Epithelial cell of esophagus (primary cell): ENCODE data around the gene CHD9NB.
"Not testable (repeated sequence)": the region's sequence is repeated elsewhere in the genome, so short reads cannot be mapped to it uniquely, and the experiment has no call there.

Experiments
- DNase-seq: peaks from one replicate; pipeline ENCODE4 v3.0.0; 2010; ENCODE audit warnings: low read depth
- H3K4me3 ChIP-seq: 2 replicates; pipeline ENCODE4 v1.5.1; 2011; ENCODE audit warnings: mild to moderate bottlenecking, low read length, control low read depth
- TF ChIP-seq, protein P1 (sequence below): IDR thresholded peaks from 2 replicates; pipeline ENCODE4 v1.5.1; 2011; ENCODE audit warnings: low read depth, mild to moderate bottlenecking, low read length, control low read depth, inconsistent platforms; ENCODE audit not compliant: insufficient read depth; ENCODE audit errors: missing control alignments

Gene CHD9NB

DNA sequence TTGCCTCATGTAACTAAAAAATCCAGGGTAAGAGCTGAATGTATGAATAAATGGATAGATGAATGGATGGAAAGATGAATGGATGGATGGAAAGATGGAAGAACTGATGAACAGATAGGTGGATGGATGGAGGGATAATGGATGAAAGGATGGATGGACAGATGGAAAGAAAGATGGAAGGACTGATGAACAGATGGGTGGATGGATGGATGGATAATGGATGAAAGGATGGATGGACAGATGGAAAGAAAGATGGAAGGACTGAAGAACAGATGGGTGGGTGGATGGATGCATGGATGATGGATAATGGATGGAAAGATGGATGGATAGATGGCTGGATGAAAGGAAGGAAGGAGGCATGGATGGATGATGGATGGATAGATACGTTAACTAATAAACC is 11.9 kb downstream of the CHD9NB start:
- DNase-seq: no peak
- TF ChIP-seq, protein P1, sequence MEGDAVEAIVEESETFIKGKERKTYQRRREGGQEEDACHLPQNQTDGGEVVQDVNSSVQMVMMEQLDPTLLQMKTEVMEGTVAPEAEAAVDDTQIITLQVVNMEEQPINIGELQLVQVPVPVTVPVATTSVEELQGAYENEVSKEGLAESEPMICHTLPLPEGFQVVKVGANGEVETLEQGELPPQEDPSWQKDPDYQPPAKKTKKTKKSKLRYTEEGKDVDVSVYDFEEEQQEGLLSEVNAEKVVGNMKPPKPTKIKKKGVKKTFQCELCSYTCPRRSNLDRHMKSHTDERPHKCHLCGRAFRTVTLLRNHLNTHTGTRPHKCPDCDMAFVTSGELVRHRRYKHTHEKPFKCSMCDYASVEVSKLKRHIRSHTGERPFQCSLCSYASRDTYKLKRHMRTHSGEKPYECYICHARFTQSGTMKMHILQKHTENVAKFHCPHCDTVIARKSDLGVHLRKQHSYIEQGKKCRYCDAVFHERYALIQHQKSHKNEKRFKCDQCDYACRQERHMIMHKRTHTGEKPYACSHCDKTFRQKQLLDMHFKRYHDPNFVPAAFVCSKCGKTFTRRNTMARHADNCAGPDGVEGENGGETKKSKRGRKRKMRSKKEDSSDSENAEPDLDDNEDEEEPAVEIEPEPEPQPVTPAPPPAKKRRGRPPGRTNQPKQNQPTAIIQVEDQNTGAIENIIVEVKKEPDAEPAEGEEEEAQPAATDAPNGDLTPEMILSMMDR: no peak
- no peak overlapping the region for H3K4me3 ChIP-seq

DNA sequence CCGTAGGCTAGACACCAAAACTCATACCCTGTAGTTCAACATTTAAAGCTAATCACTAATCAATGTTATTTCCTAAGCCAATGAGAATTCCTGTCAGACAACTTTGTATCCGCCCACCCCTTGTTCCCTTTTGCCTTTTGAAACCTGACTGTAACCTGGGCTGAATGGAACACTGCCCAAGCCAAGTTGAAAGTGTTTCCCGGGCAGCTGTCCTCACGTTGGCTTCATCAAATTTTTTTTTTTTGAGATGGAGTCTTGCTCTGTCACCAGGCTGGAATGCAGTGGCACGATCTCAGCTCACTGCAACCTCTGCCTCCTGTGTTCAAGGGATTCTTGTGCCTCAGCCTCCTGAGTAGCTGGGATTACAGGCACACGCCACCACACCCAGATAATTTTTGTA is 16.0 kb downstream of the CHD9NB start:
- DNase-seq, H3K4me3 ChIP-seq: not testable (repeated sequence)

DNA sequence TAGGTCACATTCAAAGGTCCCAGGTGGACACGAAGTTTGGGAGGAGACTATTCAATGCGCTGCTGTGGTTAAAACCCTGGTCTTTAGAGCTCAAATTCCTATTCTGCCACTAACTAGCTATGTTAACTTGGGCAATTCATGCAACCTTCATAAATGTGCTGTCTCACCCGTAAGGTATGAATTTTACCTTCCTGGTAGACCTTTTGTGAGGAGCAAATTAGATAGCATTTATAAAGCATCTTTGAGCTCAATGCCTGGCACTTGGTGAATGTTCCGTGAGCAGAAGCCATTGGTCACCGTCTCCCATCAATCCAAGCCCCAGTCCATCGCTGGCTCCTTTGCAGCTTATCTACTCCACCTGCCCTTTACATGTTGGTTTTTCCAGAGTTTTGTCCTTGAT is 16.6 kb downstream of the CHD9NB start:
- no peak for DNase-seq
- no peak overlapping the region for H3K4me3 ChIP-seq
- TF ChIP-seq, protein P1: no peak

DNA sequence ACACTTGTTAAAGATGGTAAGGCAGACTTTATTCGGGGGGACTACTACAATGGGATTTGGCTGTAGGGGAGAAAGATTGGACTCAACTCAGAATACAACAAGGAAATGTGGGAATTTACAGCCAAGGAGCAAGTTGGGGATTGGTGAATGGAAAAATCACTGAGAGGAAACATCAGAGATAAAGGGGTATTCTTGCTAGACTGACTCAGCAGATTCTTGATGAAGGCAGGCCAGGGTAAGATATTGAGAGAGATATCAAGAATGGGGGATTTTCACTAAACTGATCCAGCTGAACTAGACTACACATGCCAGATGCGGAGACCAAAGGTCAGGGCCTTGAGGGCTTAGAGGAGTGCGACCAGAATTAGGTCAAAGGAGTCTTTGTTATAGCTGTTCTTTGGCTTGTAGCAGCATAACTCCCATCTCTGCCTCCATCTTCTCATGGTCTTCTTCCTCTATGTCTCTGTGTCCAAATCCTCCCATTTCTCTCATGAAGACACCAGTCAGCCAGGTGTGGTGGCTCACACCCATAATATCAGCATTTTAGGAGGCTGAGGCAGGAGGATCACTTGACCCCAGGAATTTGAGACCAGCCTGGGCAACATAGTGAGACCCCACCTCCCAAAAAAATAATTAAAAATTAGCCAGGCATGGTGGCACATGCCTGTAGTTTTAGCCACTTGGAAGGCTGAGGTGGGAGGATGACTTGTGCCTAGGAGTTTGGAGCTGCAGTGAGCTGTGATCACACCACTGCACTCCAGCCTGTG is 17.3 kb downstream of the CHD9NB start:
- no peak overlapping the region for H3K4me3 ChIP-seq
- TF ChIP-seq, protein P1: no peak
- DNase-seq: no peak

DNA sequence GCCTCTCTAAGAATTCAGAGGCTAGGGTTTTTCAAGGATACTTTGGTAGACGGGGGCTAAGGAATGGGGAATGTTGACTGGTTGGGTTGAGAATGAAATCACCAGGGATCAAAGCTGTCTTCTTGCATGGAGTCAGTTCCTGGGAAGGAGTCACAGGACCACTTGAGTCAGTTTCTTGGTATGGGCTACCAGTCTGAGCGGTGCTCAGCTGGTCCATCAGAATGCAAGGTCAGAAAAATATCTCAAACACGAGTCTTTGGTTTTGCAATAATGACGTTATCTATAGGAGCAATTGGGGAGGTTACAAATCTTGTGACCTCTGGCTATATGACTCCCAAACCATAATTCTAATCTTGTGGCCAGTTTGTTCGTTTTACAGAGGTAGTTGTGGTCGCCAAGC is 18.4 kb downstream of the CHD9NB start:
- H3K4me3 ChIP-seq: no peak overlapping the region
- TF ChIP-seq, protein P1: no peak
- peak; percentile 70 for DNase-seq

DNA sequence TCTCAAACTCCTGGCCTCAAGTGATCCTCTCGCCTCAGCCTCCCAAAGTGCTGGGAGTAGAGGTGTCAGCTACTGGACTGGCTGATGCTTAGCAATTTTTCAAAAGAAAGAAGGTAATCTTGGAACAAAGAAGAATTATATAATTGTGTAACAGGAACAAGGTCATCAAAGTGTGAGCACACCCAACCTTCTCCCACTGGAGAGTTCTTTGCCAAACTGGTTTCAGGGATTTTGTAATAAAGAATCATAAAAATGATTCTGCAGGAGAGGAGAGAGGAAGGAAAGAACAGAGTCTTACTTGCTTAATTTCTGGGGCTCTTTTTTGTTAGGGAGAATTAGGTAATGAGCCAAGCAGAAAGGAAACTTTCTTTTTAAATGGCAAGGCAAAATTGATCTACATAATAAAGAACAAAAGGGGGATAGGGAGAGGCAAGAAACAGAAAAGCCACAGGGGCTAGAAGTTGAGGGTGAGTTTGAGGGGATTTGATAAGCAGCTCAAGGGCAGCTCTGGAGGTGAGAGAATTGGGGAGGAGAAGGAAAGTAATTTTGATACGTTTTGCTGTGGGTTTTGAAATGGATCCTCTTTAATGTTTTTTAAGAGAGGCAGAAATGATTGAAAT is 21.3 kb downstream of the CHD9NB start:
- peak; percentile 71 for DNase-seq
- TF ChIP-seq, protein P1: no peak
- H3K4me3 ChIP-seq: no peak overlapping the region

DNA sequence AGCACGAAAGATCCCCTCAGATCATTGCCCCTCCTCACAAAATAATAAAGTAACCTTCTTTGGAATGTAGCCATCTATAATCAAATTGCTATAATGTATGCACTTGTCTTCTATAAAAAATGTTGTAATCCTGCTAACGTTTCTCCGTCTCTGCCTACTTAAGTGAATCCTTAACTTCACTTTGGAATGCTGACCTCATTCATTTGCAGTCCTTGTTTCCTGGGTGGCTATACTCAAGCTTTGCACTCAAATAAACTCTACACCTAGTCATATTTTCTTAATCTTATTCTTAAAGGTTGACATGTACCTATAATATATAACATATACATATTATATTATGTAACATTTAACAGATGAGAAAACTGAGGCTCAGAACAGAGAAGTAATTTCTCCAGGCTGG is 22.7 kb downstream of the CHD9NB start:
- no peak for DNase-seq
- TF ChIP-seq, protein P1: no peak

More for the DNA sequence above, 22.7 kb downstream of the CHD9NB start:
- no peak overlapping the region for H3K4me3 ChIP-seq
